Keratinocyte (primary cell): ENCODE data around the gene ZBTB5. TPM values are rescaled to one million over a fixed set of nuclear protein-coding genes. Genes with fewer than 3 reads are reported as not detected.

ENCODE experiments used
- DNase-seq: peaks from one replicate; pipeline ENCODE4 v3.0.0-alpha.2; 2011; ENCODE audit warnings: low read depth, missing footprints, low spot score
- FAIRE-seq: peaks from 2 replicates; lab custom pipeline; 2011; peaks lifted over from hg19 to GRCh38; lab: Jason Lieb, UNC
- H2AFZ ChIP-seq: 2 replicates; pipeline ENCODE4 v1.6.0; 2012; ENCODE audit warnings: low read length, control low read depth, inconsistent platforms; ENCODE audit not compliant: control insufficient read depth
- H3K27ac ChIP-seq: 2 replicates; pipeline ENCODE4 v1.5.1; 2011; ENCODE audit warnings: low read length; ENCODE audit not compliant: control insufficient read depth, insufficient read depth
- H3K27me3 ChIP-seq: 3 replicates; pipeline ENCODE4 v1.6.0; 2011; ENCODE audit warnings: low read length; ENCODE audit not compliant: control insufficient read depth, insufficient read depth; ENCODE audit errors: extremely low read depth
- H3K36me3 ChIP-seq, 2 experiments: 2 replicates in 1 of 2; 3 replicates in 1 of 2; pipeline ENCODE4 v1.5.1; 2011; ENCODE audit warnings: low read length in 2 of 2, mild to moderate bottlenecking in 1 of 2; ENCODE audit not compliant: control insufficient read depth in 2 of 2, insufficient read depth in 2 of 2; ENCODE audit errors: extremely low read depth in 1 of 2
- H3K4me1 ChIP-seq: 3 replicates; pipeline ENCODE4 v1.5.1; 2011; ENCODE audit warnings: low read length; ENCODE audit not compliant: control insufficient read depth, insufficient read depth; ENCODE audit errors: extremely low read depth
- H3K4me2 ChIP-seq: 3 replicates; pipeline ENCODE4 v1.6.0; 2011; ENCODE audit warnings: low read depth, low read length; ENCODE audit not compliant: control insufficient read depth, insufficient read depth; ENCODE audit errors: extremely low read depth
- H3K4me3 ChIP-seq, 3 experiments: fragments of 200-600 bp in 1 of 3; sonication (generic) in 1 of 3; 2 replicates in 2 of 3; 3 replicates in 1 of 3; pipeline ENCODE4 v1.5.1; 2011 to 2016; ENCODE audit warnings: low read length in 3 of 3, mild to moderate bottlenecking in 3 of 3, control low read depth in 2 of 3, inconsistent platforms in 1 of 3, low read depth in 1 of 3, mixed read lengths in 1 of 3, mixed run types in 1 of 3, moderate library complexity in 1 of 3; ENCODE audit not compliant: control insufficient read depth in 2 of 3, insufficient read depth in 2 of 3; ENCODE audit errors: extremely low read depth in 1 of 3
- H3K79me2 ChIP-seq: 2 replicates; pipeline ENCODE4 v1.6.0; 2012; ENCODE audit warnings: low read length; ENCODE audit not compliant: control insufficient read depth, insufficient read depth
- H3K9ac ChIP-seq: 3 replicates; pipeline ENCODE4 v1.6.0; 2011; ENCODE audit warnings: low read length; ENCODE audit not compliant: control insufficient read depth, insufficient read depth; ENCODE audit errors: extremely low read depth
- H3K9me1 ChIP-seq: 3 replicates; pipeline ENCODE4 v1.6.0; 2011; ENCODE audit warnings: low read length; ENCODE audit not compliant: control insufficient read depth, insufficient read depth; ENCODE audit errors: extremely low read depth
- H3K9me3 ChIP-seq: 2 replicates; pipeline ENCODE4 v1.5.1; 2012; ENCODE audit warnings: low read depth, low read length; ENCODE audit not compliant: control insufficient read depth
- H4K20me1 ChIP-seq: 3 replicates; pipeline ENCODE4 v1.6.0; 2011; ENCODE audit warnings: low read length; ENCODE audit not compliant: control insufficient read depth, insufficient read depth; ENCODE audit errors: extremely low read depth
- CTCF ChIP-seq, 3 experiments: IDR thresholded peaks in 1 of 3; conservative IDR thresholded peaks in 1 of 3; optimal IDR thresholded peaks in 1 of 3; 2 replicates in 2 of 3; 3 replicates in 1 of 3; pipeline versions ENCODE3 to v1.5.1; 2011; ENCODE audit warnings: low read length in 3 of 3, mild to moderate bottlenecking in 3 of 3, moderate library complexity in 2 of 3, control low read depth in 1 of 3, inconsistent platforms in 1 of 3; ENCODE audit not compliant: insufficient read depth in 2 of 3; ENCODE audit errors: extremely low read depth in 1 of 3
- EZH2 ChIP-seq: IDR thresholded peaks from one replicate; pipeline ENCODE4 v1.6.1; 2012; ENCODE audit warnings: inconsistent platforms, mild to moderate bottlenecking, low read length, moderate library complexity
- dilution Hi-C: fragments of 300-500 bp; cut with MboI; formaldehyde crosslinking; loops from one replicate; pipeline ENCODE4 v1.7.0; 2020; ENCODE audit warnings: low sequenced_read_pairs; ENCODE audit not compliant: extremely low pct_ligation_motif_present
- polyA plus RNA-seq, 5 experiments: library from polyadenylated mRNA; depleted of rRNA in 3 of 5; stranded (reverse) in 3 of 5; stranded (forward) in 1 of 5; unstranded in 1 of 5; fragments of >200 nt; gene quantifications; 1 replicate in 1 of 5; 2 replicates in 3 of 5; 3 replicates in 1 of 5; pipeline versions ENCODE4 v1.2.1 to v1.2.3, GENCODE V29; 2011 to 2012; ENCODE audit warnings: missing spikeins in 2 of 5, low read depth in 1 of 5, low replicate concordance in 1 of 5

The ZBTB5 gene
- polyA plus RNA-seq, 1 donor (not counting 4 experiments of a cell fraction or from before 2014, with no cell fraction given), result 12.6 TPM

GRCh38 chr9:37436540-37436939, 28.7 kb downstream of the ZBTB5 start:
- H3K9me1 ChIP-seq, result no peaks in the 10 kb centered on the region
- H3K9ac ChIP-seq, result no peak overlapping the region
- peaks cover 6% of the 10 kb centered on the region for H3K4me1 ChIP-seq
- FAIRE-seq, result no peak
- no peak overlapping the region for H3K4me3 ChIP-seq
- H3K9me3 ChIP-seq, result no peaks in the 10 kb centered on the region
- H3K4me2 ChIP-seq, result no peak overlapping the region
- no peak overlapping the region for H2AFZ ChIP-seq
- H3K27me3 ChIP-seq, result no peaks in the 10 kb centered on the region
- no peak for TF ChIP-seq CTCF (optimal IDR thresholded peaks at IDR 0.05 in 1 of 3, IDR thresholded peaks at IDR 0.05 in 1 of 3, conservative IDR thresholded peaks at IDR 0.05 in 1 of 3; ENCODE audit: extremely low read depth in 1 of 3, insufficient read depth in 2 of 3, low read length in 3 of 3)
- no peak for TF ChIP-seq EZH2
- no peak overlapping the region for H3K27ac ChIP-seq
- H3K79me2 ChIP-seq, result peaks cover 24% of the 10 kb centered on the region
- no peak for DNase-seq
- peaks cover 41 to 53% of the 10 kb centered on the region in 2 experiments for H3K36me3 ChIP-seq
- peaks cover 3% of the 10 kb centered on the region for H4K20me1 ChIP-seq
- dilution Hi-C loops, result no loop called here

GRCh38 chr9:37433867-37434371, 31.3 kb downstream of the ZBTB5 start:
- Histone ChIP-seq H3K27ac (no peak overlapping the region), H3K4me1 (peaks cover 6% of the 10 kb centered on the region)

More at GRCh38 chr9:37433867-37434371, 31.3 kb downstream of the ZBTB5 start:
- Histone ChIP-seq H3K4me2 (no peak overlapping the region), H3K9me3 (no peaks in the 10 kb centered on the region), H3K9me1 (no peaks in the 10 kb centered on the region), H3K4me3 (no peak overlapping the region), H3K9ac (no peak overlapping the region), H3K27me3 (no peaks in the 10 kb centered on the region), H3K36me3 (peaks cover 48 to 50% of the 10 kb centered on the region in 2 experiments), H3K79me2 (peaks cover 8% of the 10 kb centered on the region), H2AFZ (no peak overlapping the region), H4K20me1 (no peaks in the 10 kb centered on the region)
- DNase-seq, result no peak
- no peak for FAIRE-seq
- dilution Hi-C loops, result no loop called here
- TF ChIP-seq CTCF (optimal IDR thresholded peaks at IDR 0.05 in 1 of 3, IDR thresholded peaks at IDR 0.05 in 1 of 3, conservative IDR thresholded peaks at IDR 0.05 in 1 of 3; ENCODE audit: extremely low read depth in 1 of 3, insufficient read depth in 2 of 3, low read length in 3 of 3), result no peak
- TF ChIP-seq EZH2, result no peak
